Measurements from ENCODE around the gene PLAGL1. TPM values are rescaled to one million over a fixed set of nuclear protein-coding genes. Genes with fewer than 3 reads are reported as not detected.
A peak's percentile ranks its signal among the peaks of the same experiment; 100 is the strongest.

PLAGL1 gene
- total RNA-seq, 1 donor from 2014 or later: 139 TPM

- DNase-seq: no peak
Measured at GRCh38 chr6:143965503-143966171, 42.4 kb downstream of the PLAGL1 start.

- peak; percentile 20 for DNase-seq
Measured at GRCh38 chr6:143964674-143965081, 43.4 kb downstream of the PLAGL1 start.

DNA sequence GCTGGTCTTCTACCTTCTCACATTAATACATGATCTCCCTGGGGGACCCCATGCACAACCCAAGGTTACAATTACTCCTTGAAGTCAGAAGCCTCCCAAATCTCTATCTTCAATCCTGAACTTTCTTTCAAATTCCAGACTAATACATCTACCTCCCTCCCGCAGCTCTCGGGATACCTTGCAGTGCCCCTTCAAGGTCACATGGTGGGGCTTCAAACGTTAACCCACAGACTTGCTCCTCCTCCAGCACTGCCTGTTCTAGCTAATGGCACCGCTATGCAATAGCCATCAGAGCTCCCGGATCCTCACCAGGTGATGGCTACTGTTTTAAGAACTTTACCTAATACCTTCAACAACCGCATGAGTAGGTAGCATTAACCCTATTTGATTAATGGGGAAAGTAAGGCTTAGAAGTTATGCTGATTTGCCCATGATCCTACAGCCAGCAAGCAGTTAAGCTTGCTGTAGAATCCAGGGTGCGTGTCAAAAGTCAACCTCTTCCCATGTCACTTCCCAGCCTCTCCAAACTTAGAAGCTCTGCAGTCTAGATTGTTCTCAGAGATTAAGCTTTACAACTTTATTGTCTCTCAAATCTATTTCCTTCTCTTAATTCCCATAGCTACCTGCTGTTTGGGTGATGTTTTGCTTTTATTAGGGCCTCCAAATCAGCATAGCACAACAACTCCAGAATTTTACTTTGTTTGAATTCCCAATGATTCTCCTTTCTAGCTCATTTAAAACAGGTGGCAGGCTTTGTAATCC, 44.7 kb downstream of the PLAGL1 start:
- DNase-seq: no peak

DNA sequence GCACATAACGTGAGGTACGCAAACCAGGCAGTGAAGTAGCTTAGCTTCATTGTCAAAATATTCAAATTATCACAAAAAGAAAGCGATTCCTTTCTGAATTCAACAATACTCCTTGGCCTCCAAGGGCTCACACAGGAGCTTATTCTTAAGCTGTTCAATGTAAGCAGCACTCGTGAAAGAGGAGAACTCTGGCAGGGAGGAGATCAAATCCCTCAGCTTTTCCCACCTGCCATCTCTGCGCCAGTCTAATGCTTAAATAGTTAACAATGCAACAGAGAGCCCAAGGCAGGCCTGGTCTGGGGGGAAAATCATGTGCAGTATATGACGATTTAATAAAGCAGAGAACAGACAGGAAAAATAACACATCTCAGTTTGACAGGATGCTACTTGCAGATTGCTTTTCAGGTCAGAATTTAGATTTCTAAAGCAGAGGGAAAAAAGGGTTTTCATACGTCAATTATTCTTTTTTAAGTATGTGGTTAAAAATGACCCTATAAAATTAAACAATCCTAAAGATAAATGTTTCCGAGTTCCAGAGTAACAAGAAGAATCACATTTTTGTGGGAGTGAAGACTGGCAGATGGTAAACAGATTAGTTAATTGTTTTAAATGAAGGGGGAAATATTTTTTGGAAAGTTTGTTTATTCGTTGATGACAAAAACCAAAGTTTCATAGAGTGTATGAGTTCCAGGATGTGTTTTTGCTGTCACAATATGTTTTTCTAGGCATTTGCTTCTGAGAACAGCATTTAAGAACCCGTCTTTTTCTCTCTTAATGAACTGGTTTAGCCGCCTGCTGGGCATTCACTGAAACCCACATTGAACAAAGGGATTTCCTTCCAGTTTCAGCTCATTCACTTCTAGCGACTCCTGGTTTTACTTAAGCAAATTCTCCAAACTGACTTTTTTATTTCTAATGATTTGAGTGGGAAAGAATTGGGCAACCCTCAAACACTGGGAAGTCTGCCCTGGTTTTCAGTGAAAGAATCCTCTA, 45.9 kb downstream of the PLAGL1 start:
- peak; percentile 86 for DNase-seq

GRCh38 chr6:143961066-143961465, 47.0 kb downstream of the PLAGL1 start:
- no peak for DNase-seq

DNA sequence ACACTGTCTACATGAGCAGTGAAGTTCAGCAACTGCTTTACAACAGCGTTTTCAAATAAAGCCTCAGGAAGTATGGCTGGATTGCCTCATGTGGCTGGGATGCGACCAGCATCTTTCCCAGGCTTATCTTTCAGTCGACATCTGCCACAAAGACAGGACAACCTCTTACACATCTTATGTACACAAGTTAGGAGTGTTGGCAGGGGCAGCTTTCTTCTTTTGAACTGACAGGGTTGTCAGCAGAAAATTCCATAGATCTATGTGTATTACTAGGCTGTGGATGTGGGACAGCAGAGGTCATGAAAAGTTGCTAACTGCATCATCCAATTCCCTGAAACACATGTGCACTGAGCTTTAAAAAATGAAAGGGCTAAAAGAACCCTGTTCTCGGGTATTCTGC, 48.1 kb downstream of the PLAGL1 start:
- no peak for DNase-seq

DNA sequence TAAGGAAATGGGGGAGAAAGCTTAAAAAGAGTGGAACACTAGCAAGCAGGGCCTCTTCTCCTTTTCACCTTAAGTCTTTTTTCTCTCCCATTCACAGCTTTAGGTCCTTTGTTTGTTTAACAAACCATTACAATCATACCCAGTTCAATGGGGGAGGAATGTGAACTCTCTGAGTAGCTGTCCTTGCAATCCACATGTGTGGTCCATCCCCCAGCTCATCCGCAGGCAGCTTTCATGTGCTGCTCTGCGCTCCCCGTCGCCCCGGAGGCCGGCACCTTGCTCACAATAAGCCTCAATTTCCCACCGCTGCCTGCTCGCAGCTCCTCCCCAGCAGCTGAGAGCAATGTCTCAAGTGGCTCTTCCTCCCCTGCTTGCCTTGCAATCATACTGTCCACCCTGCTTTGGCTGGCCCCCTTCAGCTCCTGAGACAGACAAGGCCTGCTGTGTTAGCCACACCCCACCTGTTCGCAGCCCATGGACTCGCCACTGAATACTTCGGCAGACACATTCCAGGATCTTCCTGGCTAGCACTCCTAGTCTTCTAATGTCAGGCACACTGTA, 49.1 kb downstream of the PLAGL1 start:
- DNase-seq: no peak

DNA sequence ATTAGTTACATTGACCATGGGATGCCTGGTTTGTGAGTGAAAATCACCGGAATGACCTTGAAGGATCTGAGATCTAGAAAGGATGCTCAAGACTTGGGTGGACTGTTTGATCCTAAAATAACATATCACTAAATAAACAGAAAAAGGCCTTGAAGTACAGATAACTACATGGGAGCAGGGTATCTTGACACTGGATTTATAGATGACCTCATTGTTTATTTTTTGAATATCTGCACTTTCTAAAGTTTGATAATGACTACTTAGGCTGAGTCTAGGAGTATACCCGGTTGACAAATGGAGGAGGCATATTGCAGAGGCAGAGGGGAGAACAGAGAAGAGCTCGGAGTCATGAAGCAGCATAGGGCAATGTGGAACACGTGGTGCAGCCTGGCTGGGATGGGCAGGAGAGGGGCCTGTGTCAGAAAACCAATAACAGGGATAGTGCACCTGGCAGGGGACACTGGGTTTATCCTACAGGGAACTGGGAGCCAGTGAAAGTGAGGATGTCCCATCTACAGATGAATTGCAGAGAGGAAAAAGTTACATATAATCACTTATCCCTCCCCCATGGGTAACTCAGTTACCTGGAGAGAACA, 50.3 kb downstream of the PLAGL1 start:
- DNase-seq: no peak

DNA sequence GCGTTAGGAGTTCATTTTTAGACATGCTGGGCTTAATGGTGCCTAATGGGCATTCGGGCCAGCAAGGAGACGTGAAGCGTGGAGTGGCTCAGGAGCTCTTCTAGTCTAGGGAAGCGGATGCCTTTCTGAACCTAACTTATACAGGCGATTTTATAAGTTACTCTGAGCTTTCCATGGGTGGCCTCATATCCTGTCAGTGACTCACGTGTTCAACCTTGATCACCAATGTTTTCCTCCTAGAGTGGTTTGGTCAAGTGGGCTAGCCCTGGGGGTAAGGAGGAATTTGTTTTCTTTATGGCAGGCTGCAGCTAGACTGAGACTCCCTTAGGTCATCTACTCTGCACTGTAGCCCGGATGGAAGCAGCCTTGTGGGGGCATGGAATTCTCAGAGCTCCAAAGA, 52.1 kb downstream of the PLAGL1 start:
- DNase-seq: no peak

- no peak for DNase-seq
Measured at GRCh38 chr6:143953922-143954321, 54.1 kb downstream of the PLAGL1 start.

- peak; percentile 31 for DNase-seq
Measured at GRCh38 chr6:143952947-143953701, 54.9 kb downstream of the PLAGL1 start.

DNA sequence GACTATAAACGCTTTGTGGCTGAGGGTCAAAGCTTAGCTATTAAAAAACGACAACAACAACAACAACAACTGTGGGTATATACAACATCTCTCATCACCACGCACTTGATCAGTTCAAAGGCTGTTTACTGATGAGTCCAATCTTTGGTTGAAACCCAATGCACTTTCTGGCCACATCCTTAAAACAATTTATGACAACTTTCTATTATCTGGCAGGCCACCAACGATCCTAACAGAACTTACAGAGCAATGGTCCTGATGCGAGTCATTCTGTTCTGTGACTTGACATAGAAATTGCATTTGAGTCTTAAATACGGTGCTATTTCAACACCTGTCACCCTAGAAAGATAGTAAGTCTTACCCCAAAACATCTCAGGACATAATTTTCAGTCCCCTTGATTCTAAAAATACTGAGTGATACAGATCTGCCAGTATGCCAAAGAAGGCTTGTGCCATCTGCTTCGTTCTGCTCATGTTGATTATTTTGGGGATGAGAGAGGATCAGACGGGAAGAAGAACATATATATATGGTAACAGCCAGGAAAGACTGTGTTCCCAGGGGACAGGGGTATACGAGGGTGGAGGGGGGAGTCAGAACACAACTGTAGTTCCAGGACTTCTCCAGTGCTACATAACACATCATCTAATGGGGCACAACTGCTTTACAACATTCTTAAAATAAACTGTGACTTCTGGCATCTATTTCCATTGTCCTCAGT, 55.8 kb downstream of the PLAGL1 start:
- no peak for DNase-seq

- no peak for DNase-seq
Measured at GRCh38 chr6:143950875-143951274, 57.2 kb downstream of the PLAGL1 start.

- no peak for DNase-seq
Measured at GRCh38 chr6:143949962-143950361, 58.1 kb downstream of the PLAGL1 start.

DNA sequence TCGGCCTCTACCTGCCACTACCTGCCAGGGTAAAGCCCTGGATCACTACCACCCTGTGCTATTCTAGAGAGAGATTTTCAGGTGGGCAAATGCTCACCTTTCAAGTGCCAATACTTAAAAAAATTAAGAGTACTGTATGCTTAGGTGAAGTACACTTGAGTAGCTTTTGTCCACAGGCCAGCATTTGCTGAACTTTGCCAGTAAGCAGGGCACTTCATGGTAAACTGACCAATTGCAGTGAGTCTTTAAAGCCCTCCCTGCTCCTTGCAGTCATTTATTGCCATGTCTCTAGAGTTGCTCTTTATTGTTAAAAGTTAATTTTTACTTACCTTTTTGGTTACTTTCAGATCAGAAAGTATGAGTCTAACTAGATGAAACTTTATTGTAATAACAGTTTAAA, 58.5 kb downstream of the PLAGL1 start:
- no peak for DNase-seq

GRCh38 chr6:143948208-143948607, 59.9 kb downstream of the PLAGL1 start:
- DNase-seq: no peak

DNA sequence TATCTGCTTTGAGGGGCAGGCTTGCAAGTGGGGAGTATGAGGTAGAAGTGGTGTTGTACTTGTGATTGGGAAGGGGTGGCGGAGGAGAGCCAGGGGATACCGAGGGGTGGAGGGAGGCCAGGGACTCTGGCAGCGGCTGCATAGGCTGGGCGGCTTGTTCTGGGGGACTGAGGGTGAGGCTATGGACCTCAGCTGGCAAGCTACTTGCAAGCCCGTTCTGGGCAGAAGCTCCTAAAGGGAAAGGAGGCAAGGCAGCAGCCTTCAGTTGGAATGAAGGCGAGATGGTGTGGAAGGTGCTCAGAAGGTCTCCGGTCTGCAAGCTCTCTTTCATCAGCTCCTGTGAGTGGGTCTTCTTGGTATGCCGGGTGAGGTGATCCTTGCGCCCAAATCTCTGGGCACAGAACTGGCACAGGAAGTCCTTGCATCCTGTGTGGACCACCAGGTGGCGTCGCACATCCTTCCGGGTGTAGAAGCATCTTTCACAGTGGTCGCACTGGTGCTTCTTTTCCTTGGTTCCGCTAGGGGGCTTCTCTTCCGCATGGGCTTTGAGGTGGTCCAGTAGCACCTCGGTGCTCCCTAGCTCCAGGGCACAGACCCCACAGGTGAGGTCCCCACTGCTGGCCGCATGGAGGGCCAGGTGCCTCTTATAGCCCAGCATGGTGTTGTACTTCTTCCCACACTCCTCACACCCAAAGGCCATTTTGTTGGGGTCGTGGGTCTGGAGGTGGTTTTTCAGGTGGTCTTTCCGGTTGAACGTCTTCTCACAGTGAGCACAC, 66.0 kb downstream of the PLAGL1 start:
- no peak for DNase-seq

DNA sequence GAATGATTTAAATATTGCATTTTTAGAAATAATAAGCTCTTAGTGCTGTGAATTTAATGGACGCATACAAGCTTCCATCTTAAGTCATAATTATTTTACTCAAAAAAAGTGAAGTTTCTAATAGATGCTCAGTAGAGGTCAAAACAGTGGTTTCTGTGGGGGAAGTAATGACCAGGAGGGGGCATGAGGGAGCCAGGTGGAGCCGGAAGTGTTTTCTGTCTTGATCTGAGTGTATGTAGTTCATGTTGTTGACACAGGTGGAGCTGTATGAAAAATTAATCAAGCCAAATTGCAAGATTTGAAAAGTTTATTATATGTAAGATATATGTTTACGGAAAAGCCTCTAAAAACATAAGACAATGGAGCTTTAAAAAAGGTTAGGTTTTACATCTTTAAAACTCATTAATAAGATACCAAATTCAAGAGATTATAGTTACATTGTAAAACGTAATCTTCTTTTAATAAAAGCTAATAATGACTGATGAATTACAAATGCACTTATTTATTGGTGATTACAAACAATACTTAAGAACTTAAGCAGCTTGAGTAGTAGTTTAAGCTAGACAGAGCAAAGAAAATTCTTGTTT, 68.0 kb downstream of the PLAGL1 start:
- DNase-seq: no peak

DNA sequence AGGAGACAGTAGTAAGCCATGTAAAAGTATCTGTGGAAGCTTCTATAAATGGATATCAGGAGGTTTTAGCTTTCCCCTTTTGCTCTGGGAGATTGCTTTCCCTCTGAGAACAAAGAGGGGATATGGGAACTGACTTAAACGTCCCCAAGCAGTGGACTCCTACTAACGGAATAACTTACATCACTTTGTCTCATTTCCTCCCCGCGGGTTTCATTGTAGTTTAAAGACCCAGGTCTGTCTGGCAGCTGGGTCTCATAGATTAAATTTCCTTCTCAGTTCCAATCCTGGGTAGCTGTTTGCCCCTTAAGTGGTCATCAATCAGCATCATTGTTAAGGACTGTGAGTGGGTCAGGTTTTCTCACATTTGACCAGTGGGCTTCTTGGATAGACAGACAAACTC, 68.7 kb downstream of the PLAGL1 start:
- no peak for DNase-seq

DNA sequence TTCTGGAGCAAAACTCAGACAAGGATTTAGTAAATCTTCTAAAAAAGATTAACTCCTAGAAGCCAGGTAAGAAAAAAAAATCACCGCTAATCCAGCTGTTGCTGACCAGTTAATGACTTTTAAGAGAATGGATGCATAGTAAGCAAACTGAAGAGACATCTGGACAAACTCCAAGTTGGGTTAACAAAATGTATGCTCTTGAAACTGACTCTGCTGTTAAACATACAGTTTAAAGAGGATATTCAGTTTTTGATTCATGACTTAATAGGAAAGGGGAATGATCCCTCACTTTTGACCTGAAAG, 70.4 kb downstream of the PLAGL1 start:
- DNase-seq: peak; percentile 73

All from skin of body (tissue), 2 donors.